Trophoblast cell (in vitro differentiated cells and primary cell): ENCODE data around the gene HLA-B.

ENCODE experiments used
- DNase-seq, 2 donors: peaks; one replicate each; pipeline ENCODE4 v3.0.0-alpha.2; 2016
- H2AFZ ChIP-seq: 2 replicates; pipeline ENCODE4 v1.6.1; 2013; ENCODE audit warnings: low read length, moderate library complexity, mild to moderate bottlenecking; ENCODE audit not compliant: insufficient read depth, poor library complexity
- H2AK5ac ChIP-seq: 2 replicates; pipeline ENCODE4 v1.6.1; 2013; ENCODE audit warnings: mild to moderate bottlenecking, low read length
- H2BK120ac ChIP-seq: 2 replicates; pipeline ENCODE4 v1.6.1; 2013; ENCODE audit warnings: low read length, mild to moderate bottlenecking, moderate library complexity; ENCODE audit not compliant: insufficient read depth, poor library complexity
- H2BK12ac ChIP-seq: 2 replicates; pipeline ENCODE4 v1.6.1; 2013; ENCODE audit warnings: mild to moderate bottlenecking, low read length, moderate library complexity
- H2BK5ac ChIP-seq: 2 replicates; pipeline ENCODE4 v1.6.1; 2013; ENCODE audit warnings: low read length, low read depth, moderate library complexity, mild to moderate bottlenecking; ENCODE audit not compliant: poor library complexity
- H3K14ac ChIP-seq: 2 replicates; pipeline ENCODE4 v1.6.1; 2013; ENCODE audit warnings: mild to moderate bottlenecking, low read length
- H3K18ac ChIP-seq: 2 replicates; pipeline ENCODE4 v1.6.1; 2013; ENCODE audit warnings: mild to moderate bottlenecking, low read length
- H3K23ac ChIP-seq: 2 replicates; pipeline ENCODE4 v1.6.1; 2013; ENCODE audit warnings: low read length
- H3K27ac ChIP-seq: 2 replicates; pipeline ENCODE4 v1.5.1; 2013; ENCODE audit warnings: low read depth, mild to moderate bottlenecking, inconsistent platforms, low read length, moderate library complexity
- H3K27me3 ChIP-seq: 2 replicates; pipeline ENCODE4 v1.6.1; 2013; ENCODE audit warnings: inconsistent platforms, mild to moderate bottlenecking, low read length, moderate library complexity; ENCODE audit not compliant: insufficient read depth
- H3K36me3 ChIP-seq, 2 experiments: 1 replicate in 1 of 2; 2 replicates in 1 of 2; pipeline ENCODE4 v1.6.1; 2013; ENCODE audit warnings: low read length in 2 of 2, mild to moderate bottlenecking in 2 of 2, moderate library complexity in 1 of 2; ENCODE audit not compliant: insufficient read depth in 2 of 2, control insufficient read depth in 1 of 2
- H3K4ac ChIP-seq: 2 replicates; pipeline ENCODE4 v1.6.1; 2013; ENCODE audit warnings: low read depth, mild to moderate bottlenecking, low read length, moderate library complexity
- H3K4me1 ChIP-seq, 2 experiments: 1 replicate in 1 of 2; 2 replicates in 1 of 2; pipeline ENCODE4 v1.6.1; 2013; ENCODE audit warnings: low read length in 2 of 2, mild to moderate bottlenecking in 2 of 2, moderate library complexity in 1 of 2; ENCODE audit not compliant: insufficient read depth in 2 of 2, control insufficient read depth in 1 of 2
- H3K4me2 ChIP-seq: 2 replicates; pipeline ENCODE4 v1.6.1; 2013; ENCODE audit warnings: inconsistent platforms, mild to moderate bottlenecking, low read length, moderate library complexity
- H3K4me3 ChIP-seq: 2 replicates; pipeline ENCODE4 v1.5.1; 2013; ENCODE audit warnings: mild to moderate bottlenecking, low read depth, low read length, inconsistent platforms
- H3K79me1 ChIP-seq: one replicate; pipeline ENCODE4 v1.6.1; 2013; ENCODE audit warnings: low read length
- H3K79me2 ChIP-seq: 2 replicates; pipeline ENCODE4 v1.6.1; 2013; ENCODE audit warnings: low read length, mild to moderate bottlenecking; ENCODE audit not compliant: control insufficient read depth, insufficient read depth, poor library complexity
- H3K9ac ChIP-seq: 2 replicates; pipeline ENCODE4 v1.6.1; 2013; ENCODE audit warnings: mild to moderate bottlenecking, low read length
- H3K9me3 ChIP-seq: 2 replicates; pipeline ENCODE4 v1.6.1; 2013; ENCODE audit warnings: low read depth, mild to moderate bottlenecking, control low read depth, inconsistent platforms, low read length; ENCODE audit not compliant: insufficient read depth
- H4K12ac ChIP-seq: 2 replicates; pipeline ENCODE4 v1.6.1; 2013; ENCODE audit warnings: low read depth, mild to moderate bottlenecking, low read length, moderate library complexity
- H4K8ac ChIP-seq: 2 replicates; pipeline ENCODE4 v1.6.1; 2013; ENCODE audit warnings: low read depth, mild to moderate bottlenecking, low read length, moderate library complexity
- H4K91ac ChIP-seq: one replicate; pipeline ENCODE4 v1.6.1; 2013; ENCODE audit warnings: low read depth, mild to moderate bottlenecking, low read length, moderate library complexity
- WGBS: extraction: QIAGEN DNeasy Blood & Tissue Kit; methylation state at CpG from one replicate; pipeline ENCODE4 v1.1.7; 2013; ENCODE audit warnings: missing lambda C conversion rate; ENCODE audit not compliant: insufficient read length, insufficient coverage; ENCODE audit errors: extremely low coverage; 5-methylcytosine and 5-hydroxymethylcytosine counted together

HLA-B gene

DNA sequence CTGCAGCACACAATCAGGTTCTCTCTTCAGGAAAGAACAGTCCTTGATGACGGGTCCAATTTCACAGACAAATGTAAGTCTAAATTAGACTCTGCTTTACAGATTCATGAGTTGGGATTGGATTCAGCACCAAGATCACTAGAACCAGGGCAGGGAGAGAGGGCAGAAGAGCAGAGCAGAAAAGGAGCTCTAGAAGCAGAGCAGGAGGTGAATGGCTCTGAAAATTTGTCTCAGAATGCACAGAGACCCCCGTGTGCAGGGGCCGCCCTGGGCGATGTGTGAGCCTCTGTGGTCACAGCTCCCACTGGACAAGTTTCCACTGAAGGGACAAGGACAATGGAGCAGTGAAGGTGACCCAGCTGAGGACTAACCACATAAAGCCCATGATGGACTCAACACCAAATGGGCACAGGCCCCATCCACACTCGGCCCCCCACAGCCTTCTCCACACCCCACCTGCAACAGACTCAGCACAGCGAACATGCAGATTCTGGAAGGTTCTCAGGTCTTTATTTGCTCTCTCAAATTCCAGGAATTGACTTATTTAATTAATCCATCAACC is 3.5 kb downstream of the HLA-B start:
- no peaks in the 10 kb centered on the region for H3K79me2 ChIP-seq

DNA sequence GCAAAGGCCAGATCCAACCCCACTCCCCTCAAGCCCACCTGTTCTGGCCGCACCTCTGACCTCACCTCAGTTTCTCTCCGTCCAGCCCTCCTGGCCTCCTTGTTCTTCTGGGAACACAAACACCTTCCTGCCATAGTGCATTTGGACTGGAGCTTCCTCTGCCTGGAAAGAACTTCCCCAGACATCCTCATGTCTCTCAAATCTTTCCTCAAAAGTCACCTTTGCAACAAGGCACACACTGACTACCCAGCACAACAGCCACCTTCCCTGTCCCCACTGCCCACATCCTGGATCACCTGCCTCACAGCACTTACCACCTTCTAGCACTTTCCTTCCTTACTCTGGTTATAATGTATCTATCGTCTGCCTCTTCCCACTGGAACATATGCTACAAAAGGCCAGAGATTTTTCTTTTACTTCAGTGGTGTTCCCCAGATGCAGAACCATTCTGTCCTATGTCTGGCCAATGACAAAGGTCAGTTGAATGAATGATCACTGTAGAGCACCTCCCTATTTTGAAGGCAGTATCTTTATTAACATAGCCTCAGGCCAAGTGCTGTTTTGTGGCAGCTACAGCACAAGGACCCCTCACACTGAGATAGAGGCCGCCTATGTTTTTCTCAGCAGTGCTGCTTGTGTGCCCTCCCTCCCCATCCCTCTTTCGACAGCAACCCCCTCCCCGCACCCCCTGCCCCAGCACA is 4.1 kb downstream of the HLA-B start:
- peaks cover 11% of the 10 kb centered on the region for H3K27me3 ChIP-seq
- H3K14ac ChIP-seq, result no peak overlapping the region
- no peak overlapping the region for H2BK5ac ChIP-seq
- H4K91ac ChIP-seq, result no peak overlapping the region
- no CpG with 5 or more reads among the region's 6 CpGs for WGBS
- H4K8ac ChIP-seq, result no peak overlapping the region
- no peak overlapping the region for H3K27ac ChIP-seq
- H3K4me2 ChIP-seq, result no peak overlapping the region
- H3K36me3 ChIP-seq, result no peaks in the 10 kb centered on the region
- no peak overlapping the region for H3K18ac ChIP-seq
- no peak overlapping the region for H3K4ac ChIP-seq
- no peak overlapping the region for H2BK12ac ChIP-seq
- H2AK5ac ChIP-seq, result no peak overlapping the region
- no peak overlapping the region for H3K9ac ChIP-seq
- H3K9me3 ChIP-seq, result no peaks in the 10 kb centered on the region
- DNase-seq, result no peak
- no peaks in the 10 kb centered on the region for H3K79me2 ChIP-seq
- H2AFZ ChIP-seq, result no peak overlapping the region
- H3K79me1 ChIP-seq, result no peaks in the 10 kb centered on the region
- H3K4me3 ChIP-seq, result no peak overlapping the region
- peaks cover 0 to 4% of the 10 kb centered on the region in 2 experiments for H3K4me1 ChIP-seq
- no peak overlapping the region for H4K12ac ChIP-seq
- no peak overlapping the region for H2BK120ac ChIP-seq
- H3K23ac ChIP-seq, result no peak overlapping the region

More for the DNA sequence above, 3.5 kb downstream of the HLA-B start:
- H2BK12ac ChIP-seq, result no peak overlapping the region
- H4K8ac ChIP-seq, result no peak overlapping the region
- H3K27ac ChIP-seq, result no peak overlapping the region
- H2BK120ac ChIP-seq, result no peak overlapping the region
- H4K12ac ChIP-seq, result no peak overlapping the region
- H2AFZ ChIP-seq, result no peak overlapping the region
- no peak overlapping the region for H3K4me3 ChIP-seq
- H3K36me3 ChIP-seq, result no peaks in the 10 kb centered on the region
- H3K9ac ChIP-seq, result no peak overlapping the region
- no peak overlapping the region for H2BK5ac ChIP-seq
- no peak overlapping the region for H3K4me2 ChIP-seq
- H3K18ac ChIP-seq, result no peak overlapping the region
- peaks cover 0 to 4% of the 10 kb centered on the region in 2 experiments for H3K4me1 ChIP-seq
- no peaks in the 10 kb centered on the region for H3K9me3 ChIP-seq
- H3K23ac ChIP-seq, result no peak overlapping the region
- no peak for DNase-seq
- H3K27me3 ChIP-seq, result peaks cover 11% of the 10 kb centered on the region
- no peak overlapping the region for H4K91ac ChIP-seq
- no peak overlapping the region for H3K4ac ChIP-seq
- no CpG with 5 or more reads among the region's 6 CpGs for WGBS
- no peak overlapping the region for H3K14ac ChIP-seq
- H3K79me1 ChIP-seq, result no peaks in the 10 kb centered on the region
- H2AK5ac ChIP-seq, result no peak overlapping the region

DNA sequence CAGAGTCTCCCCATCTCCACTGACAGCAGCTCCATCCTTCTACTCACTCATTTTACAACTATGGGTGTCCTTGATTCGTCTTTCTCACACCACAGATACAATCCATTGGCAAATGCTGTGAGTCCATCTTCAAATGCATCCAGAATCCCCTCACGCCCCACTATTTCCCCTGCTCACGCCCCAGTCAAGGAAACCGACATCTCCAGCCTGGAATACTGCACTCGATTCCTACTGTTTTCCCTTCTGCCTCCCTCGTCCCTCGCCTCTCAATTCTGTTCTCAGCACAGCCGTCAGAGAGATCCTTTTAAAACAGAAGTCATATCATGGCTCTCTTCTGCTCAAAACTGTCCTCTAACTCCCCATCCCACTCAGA is 4.7 kb downstream of the HLA-B start:
- WGBS, result no CpG with 5 or more reads among the region's 8 CpGs
- Histone ChIP-seq H3K79me2 (no peaks in the 10 kb centered on the region), H3K36me3 (no peaks in the 10 kb centered on the region), H3K4ac (no peak overlapping the region), H3K4me1 (peaks cover 0 to 4% of the 10 kb centered on the region in 2 experiments), H2BK12ac (no peak overlapping the region), H2AFZ (no peak overlapping the region), H3K27me3 (peaks cover 11% of the 10 kb centered on the region), H3K9ac (no peak overlapping the region), H4K91ac (no peak overlapping the region), H3K4me3 (no peak overlapping the region), H3K23ac (no peak overlapping the region), H2BK120ac (no peak overlapping the region), H3K18ac (no peak overlapping the region), H4K12ac (no peak overlapping the region), H2BK5ac (no peak overlapping the region), H4K8ac (no peak overlapping the region), H3K4me2 (no peak overlapping the region), H3K79me1 (no peaks in the 10 kb centered on the region), H3K14ac (no peak overlapping the region), H2AK5ac (no peak overlapping the region), H3K9me3 (no peaks in the 10 kb centered on the region), H3K27ac (no peak overlapping the region)
- no peak for DNase-seq

DNA sequence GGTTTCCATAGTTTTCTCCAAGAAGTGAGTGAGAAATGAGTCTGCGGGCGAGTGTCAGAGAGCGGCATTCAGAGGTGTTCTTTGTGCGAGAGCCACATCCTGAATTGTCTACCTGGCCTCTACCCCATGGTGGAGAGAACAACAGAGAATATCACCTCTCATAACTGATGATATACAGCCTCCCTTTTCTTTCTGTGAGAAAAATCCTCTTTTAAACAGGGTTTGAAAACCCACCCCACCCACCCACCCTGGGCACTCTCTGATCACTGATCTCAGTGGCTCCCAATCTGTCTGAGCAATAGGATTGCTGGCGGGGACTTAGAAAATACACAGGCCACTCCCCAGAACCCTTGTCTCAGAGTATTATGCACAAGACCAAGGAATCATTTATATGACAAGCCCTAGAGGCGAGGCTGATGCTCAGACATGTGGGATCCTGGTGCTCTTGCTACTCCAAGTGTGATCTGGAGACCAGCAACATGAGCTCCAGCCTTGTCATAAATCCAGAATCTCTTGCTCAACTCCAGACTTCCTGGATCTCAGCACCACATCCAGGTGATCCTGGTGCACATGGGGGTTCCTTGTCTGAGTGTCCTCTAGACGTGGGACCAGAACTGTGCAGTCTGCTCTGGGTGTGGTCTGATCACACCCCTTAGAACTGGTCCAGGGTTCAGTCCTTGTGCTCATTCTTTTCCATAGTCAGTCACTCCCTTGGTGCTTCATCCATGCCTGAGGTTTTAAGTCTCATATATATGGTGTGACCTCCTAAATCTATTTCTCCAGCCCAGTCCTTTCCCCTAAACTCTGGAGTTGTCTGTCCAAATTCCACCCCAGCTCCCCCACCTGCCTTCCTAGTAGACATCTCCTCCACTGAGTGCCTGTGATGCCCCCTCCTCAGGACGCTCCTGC is 5.3 kb downstream of the HLA-B start:
- Histone ChIP-seq H3K23ac (no peak overlapping the region), H4K12ac (no peak overlapping the region), H2BK12ac (no peak overlapping the region), H3K4ac (no peak overlapping the region), H3K27me3 (peaks cover 8% of the 10 kb centered on the region), H3K9me3 (no peaks in the 10 kb centered on the region), H4K91ac (no peak overlapping the region), H3K4me3 (no peak overlapping the region), H3K4me2 (no peak overlapping the region), H3K27ac (no peak overlapping the region), H2BK120ac (no peak overlapping the region), H2AFZ (no peak overlapping the region), H3K18ac (no peak overlapping the region), H3K14ac (no peak overlapping the region), H3K9ac (no peak overlapping the region), H3K4me1 (peaks cover 0 to under 1% of the 10 kb centered on the region in 2 experiments), H3K79me2 (no peaks in the 10 kb centered on the region), H2BK5ac (no peak overlapping the region), H4K8ac (no peak overlapping the region), H2AK5ac (no peak overlapping the region), H3K36me3 (no peaks in the 10 kb centered on the region), H3K79me1 (no peaks in the 10 kb centered on the region)
- no CpG with 5 or more reads among the region's 8 CpGs for WGBS
- no peak for DNase-seq
